Frontal cortex (tissue), 4 donors: Measurements from ENCODE around the gene SLC5A1. TPM values are rescaled to one million over a fixed set of nuclear protein-coding genes. Genes with fewer than 3 reads are reported as not detected.
"Not testable (repeated sequence)": the region's sequence is repeated elsewhere in the genome, so short reads cannot be mapped to it uniquely, and the experiment has no call there.

Source experiments
- DNase-seq, 2 donors: peaks; one replicate each; pipeline ENCODE4 v3.0.0; 2012; ENCODE audit warnings: low spot score in 2 of 2
- FAIRE-seq: peaks from 2 replicates; lab custom pipeline; 2012; peaks lifted over from hg19 to GRCh38; lab: Jason Lieb, UNC
- total RNA-seq: library from RNA; depleted of rRNA; stranded (reverse); fragments of >200 nt; gene quantifications from one replicate; pipeline ENCODE4 v1.2.3, GENCODE V29; 2014
- donor health status: control.
- donor health status: control.
- donor health status: control.

SLC5A1 gene
- total RNA-seq, 1 donor from 2014 or later = not detected

DNA sequence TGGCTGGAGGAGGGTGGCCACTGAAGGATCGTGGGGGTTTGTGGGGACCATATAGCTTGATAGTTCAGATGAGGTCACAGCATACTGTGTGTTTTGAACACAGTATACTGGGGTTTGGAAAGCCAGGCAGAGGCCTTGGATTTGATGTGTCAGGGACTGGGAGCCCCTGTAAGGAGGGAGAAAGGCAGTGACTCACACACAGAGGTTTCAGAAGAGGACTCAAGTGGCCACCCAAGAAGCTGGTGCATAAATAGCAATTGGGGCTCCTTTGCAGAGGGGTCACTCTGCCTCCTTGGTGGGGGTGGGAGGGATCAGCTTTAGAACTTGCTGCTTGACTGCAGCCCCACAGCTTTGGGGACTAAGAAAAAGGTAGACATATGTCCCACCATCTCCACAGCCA is 39.3 kb downstream of the SLC5A1 start:
- no peak for DNase-seq
- no peak for FAIRE-seq

DNA sequence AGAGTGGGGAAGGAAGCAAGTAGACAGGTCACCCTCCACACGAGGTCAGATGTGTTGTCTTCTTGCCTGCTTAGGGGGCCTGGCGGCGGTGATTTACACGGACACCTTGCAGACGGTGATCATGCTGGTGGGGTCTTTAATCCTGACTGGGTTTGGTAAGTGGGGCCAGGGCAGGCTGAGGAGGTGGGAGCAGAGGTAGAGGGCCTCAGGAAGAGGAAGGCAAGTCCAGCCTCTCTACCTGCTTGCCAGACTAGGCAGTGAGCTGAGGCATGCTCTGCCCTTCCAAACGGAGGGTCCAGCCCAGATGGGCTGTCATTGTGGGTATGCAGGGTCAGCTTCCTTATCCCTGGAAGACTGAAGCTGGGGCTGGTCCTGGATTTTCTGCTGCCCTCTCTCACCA is 39.9 kb downstream of the SLC5A1 start:
- FAIRE-seq (no peak), DNase-seq (no peak)

DNA sequence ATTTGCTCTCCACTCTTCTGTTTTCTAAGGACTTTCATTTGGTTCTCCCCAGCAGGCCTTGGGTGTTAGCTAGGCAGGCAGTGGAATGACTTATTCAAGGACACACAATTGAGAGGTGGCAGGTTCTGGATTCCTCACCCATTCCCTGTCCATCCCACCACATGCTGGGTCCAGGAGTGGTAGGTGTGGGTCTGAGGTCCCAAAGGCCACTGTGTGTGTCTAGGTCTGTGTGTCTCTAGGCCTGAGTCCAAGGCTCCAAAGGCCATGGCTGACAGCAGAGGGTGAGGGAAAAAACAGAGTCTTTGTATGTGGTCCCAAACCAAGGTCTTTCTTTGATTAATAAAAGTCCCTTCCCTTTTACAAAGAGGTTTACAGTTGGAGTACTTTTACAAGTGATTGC is 40.8 kb downstream of the SLC5A1 start:
- FAIRE-seq = no peak
- DNase-seq = no peak

DNA sequence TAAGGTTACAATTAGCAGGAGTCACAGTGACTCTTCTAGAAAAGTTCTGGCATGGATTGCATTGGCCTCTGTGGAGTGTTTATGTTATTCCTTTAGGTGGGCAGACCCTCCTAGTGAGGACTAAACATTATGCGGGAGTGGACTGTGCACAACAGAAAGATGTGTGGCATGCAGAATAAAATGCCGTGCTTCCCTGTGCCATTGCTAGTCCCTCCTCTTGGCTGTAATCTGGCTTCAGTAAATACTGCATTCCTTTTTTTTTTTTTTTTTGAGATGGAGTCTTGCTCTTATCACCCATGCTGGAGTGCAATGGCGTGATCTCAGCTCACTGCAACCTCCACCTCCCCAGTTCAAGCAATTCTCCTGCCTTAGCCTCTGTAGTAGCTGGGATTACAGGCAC is 45.0 kb downstream of the SLC5A1 start:
- FAIRE-seq (no peak), DNase-seq (no peak)

DNA sequence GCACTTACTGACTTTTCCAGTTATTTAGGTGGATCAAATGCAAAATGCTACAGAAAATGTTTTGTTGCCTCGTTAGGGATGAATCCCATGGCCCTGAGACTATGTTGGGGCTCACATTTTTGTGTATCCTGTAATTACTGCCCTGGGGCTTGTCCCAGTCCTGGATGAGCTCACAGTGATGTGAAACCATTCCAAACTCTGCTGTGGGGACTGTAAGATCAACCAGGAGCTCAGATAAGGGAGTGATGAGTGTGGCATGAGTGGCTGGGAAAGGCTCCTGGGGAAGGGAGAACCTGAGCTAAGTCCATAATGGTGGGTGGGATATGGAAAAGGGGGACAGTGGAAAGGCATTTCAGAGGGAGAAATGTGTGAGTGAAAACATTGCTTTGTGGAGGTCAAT is 54.0 kb downstream of the SLC5A1 start:
- FAIRE-seq (no peak), DNase-seq (no peak)

DNA sequence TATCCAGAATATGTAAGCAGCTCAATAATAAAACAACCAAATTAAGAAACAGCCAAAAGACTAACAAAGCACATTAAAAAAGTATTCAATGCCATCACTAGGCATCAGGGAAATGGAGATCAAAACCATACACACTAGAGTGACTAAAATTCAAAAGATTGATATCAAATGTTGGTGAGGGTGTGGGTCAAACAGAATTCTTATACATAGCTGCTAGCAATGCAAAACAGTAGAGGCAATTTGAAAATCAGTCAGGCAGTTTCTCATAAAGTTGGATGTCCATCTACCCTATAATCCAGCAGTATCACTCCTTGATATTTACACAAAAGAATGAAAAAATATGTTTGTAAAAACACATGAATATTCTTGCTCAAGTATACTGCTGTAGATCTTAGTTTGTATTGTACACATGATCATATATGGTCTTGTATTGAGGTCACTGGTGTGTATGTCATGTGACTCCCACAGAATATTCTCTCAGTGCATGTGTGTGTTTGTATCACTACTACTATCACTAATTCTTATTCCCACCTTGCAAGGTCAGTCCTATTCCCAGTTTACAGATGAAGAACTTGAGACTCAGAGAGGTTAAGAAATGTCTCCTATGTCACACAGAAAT is 54.9 kb downstream of the SLC5A1 start:
- FAIRE-seq = no peak
- DNase-seq = no peak

DNA sequence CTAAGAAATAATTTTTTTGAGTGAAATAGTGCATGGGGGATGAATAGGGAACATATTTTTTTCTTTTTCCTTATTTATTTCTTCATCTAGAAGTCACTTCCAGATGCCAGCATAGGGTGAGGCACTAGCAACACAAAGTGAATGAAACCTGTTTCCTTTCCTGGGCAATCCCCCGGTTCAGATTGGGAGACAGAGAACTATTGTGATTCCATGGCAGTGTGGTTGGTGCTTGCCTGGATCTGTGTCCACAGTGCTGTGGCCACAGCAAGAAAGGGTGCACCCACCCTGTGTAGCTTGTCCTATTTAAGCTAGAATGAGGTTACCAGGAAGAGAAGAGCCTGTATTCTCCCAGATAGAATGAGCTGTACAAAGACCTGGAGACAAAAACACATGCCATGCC is 57.6 kb downstream of the SLC5A1 start:
- FAIRE-seq (no peak), DNase-seq (no peak)

DNA sequence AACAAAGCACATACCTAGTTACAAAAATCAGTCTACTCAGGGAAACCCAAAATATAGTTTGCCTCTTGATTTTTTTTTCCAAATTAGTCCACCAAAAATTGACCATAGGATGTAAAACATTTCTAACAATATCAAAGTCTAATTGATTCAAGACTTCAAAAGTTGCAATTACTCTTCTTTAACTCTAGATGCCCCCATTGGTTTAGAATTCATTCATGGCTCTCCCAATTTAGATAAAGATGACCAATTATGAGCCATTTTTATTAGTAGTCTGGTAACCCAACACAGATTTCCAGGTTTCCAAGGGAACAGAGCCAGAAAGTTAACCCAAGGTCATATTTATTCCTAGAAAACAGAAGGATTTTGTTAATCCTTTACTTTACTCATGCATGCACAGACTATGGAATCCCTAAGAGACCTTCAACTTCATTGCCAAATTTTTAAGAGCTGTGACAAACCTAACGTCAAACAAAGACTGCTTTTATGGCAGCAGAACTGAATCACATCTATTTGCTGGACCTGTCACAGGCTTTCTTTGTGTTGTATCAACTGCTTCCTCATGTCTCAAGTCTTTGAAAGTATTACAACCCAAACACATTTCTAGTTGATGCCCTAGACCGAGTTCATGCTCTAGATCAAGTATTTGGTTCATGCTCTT is 60.7 kb downstream of the SLC5A1 start:
- FAIRE-seq = peak; percentile 13
- peak in 1 of 2 donors; percentile 32 for DNase-seq

DNA sequence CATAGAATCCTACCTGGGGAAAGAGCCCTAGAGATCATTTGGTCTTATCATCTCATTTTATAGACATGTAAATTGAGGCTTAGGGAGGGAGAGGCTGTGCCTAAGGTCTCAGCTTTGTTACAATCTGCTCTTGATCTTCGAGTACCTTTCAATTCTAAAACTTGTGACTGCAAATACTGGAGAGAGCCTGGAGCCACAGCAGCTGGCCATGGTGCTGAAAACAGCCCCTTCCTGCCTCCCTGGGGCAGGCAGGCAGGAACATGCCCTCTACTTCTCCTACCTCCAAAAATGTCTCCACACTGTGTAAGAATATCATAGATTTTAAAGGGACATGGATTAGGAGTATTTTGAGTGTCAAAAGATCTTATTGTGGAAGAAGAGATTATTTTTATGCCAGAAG is 63.9 kb downstream of the SLC5A1 start:
- DNase-seq (no peak), FAIRE-seq (no peak)

DNA sequence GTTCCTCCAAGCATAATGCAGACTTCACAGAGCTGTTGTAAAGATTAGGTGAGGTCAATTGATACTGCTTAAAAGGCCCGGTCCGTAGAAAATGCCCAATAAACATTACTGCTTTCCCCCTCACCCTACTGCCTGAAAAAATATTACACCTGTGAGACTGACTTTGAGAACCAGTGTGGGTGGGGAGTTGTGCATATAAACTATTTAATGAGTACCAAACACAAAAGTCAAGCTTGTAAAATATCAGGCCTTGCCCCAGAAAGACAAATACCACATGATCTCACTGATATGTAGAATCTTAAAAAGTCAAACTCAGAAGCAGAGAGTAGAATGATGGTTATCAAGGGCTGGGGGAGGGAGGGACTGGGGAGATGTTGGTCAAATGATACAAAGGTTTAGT is 69.3 kb downstream of the SLC5A1 start:
- FAIRE-seq = no peak
- DNase-seq = no peak

DNA sequence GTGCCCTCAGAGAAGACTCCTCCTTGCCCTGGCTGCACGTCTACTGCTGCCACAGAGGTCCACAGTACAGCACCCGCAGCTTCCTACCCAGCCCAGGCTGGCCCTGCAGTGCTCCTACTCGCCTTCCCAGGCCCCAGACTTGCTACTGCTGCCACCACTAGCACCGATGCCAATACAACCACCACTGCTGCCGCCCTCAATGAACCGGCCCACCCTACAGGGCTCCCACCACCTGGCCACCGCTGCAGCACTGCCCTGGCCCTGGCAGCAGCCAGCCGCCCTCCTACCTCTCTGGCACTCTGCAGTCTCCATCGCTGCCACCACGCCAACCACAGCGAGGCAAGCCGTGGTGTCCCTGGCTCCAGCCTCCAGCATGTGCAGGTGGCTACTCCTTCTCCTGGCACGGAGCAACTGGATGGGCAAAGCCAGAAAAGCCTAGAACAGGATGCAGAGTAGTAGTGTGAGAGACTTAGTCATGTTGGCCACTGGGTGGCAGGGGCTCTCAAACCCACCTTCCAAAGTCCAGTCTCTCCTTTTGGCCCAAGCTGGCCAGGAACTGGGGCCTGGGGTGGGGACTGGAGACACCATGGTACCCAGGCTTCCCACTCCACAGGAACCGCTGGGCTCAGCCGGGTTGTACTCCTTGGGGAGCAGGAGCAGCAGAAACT is 76.6 kb downstream of the SLC5A1 start:
- no peak for DNase-seq
- FAIRE-seq = no peak

DNA sequence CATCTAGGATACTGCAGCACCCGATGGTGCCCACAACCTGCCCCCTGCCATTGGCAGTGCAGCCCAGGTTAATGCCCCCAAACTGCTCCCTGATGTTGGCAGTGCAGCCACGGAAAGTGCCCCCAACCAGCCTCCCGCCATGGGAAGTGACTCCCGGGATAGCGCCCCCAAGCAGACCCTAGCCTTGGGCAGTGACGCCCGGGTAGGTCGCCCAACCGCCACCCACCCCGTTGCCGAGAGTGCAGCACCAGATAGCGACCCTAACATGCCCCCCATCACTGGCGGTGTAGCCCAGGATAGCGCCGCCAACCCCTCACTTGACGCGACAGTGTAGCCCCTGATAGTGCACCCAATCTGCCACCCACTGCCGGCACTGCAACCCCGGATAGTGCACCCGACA is 77.5 kb downstream of the SLC5A1 start:
- no peak for FAIRE-seq
- no peak for DNase-seq

DNA sequence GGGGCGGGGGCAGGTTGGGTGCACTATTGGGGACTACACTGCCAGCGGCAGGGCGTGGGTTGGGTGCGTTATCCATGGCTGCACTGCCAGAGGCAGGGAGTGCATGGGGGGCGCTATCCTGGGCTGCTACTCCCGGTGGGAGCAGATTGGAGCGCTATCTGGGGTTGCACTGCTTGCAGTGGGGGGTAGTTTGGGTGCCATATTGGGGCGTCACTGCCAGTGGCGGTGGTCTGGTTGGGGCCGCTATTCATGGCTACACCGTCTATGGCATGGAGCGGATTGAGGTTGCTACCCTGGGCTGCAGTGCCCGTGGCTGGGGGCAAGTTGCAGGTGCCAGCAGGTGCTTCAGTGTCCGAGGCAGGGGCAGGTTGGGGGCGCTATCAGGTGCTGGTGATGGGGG is 79.8 kb downstream of the SLC5A1 start:
- DNase-seq (no peak), FAIRE-seq (no peak)

DNA sequence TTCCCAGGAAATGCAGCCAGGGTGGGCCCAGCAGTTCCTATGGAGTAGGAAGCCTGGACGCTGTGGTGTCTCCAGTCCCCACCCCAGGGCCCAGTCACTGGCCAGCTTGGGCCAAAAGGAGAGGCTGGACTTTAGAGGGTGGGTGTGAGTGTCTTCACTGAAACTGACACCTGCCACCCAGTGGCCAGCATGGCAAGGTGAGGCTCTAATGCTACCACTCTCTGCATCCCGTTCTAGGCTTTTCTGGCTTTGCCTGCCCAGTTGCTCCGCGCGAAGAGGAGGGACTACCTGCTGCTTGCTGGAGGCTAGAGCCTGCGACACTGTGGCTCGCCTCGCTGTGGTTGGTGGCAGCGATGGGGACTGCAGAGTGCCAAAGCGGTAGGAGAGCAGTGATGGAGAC is 80.6 kb downstream of the SLC5A1 start:
- no peak for DNase-seq
- no peak for FAIRE-seq

DNA sequence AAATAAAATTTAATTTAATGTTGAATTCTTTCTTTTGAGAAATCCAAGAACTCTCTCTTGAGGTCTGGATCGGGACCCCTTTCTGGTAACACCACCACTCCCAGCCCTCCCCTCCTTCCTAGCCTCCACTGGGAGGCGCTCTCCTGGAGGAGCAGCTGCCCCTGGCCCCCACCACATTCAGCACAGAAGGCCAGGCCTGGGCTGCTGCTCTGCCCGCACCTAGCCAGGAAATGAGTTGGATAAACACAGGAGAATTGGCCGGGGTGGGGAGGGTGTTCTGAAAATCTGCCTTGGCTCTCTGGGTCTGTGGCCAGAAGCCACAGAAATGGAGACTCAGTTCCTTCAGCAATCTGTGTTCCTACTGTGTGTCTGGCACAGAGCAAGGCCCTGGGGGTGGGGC is 84.8 kb downstream of the SLC5A1 start:
- DNase-seq (no peak), FAIRE-seq (no peak)

DNA sequence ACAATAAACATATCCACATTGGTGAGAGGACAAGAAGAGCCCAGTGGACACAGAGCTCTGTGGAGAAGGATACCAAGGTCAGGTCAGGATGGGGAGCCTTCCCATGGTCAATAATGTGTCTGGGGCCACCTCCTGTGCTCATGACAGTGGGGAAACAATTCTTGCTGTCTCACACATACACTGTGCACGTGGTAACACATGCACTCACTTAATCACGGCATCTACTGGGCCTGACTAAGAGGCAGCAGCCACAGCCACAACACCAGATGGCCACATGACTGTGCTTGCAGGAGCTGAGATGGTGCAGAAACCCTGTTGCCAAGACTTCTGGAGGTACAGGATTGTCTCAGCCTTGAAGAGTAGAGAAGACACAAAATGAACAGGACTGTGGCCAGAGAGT is 87.4 kb downstream of the SLC5A1 start:
- DNase-seq (no peak), FAIRE-seq (no peak)

DNA sequence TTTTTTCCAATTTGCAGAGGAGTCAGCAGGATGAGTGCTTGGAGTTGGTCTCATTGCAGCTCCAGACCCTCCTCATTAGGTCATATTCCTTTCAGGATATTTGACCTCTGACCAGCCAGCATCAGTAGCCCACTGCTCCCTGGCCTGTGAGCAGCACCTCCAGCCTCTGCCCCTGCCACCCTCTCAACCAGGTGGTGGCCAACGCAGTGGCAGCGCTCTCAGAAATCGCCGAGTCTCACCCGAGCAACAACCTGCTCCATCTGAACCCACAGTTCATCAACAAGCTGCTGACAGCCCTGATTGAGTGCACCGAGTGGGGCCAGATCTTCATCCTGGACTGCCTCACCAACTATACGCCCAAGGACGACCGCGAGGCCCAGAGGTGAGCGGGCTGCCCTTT is 89.1 kb downstream of the SLC5A1 start:
- DNase-seq (no peak), FAIRE-seq (no peak)

DNA sequence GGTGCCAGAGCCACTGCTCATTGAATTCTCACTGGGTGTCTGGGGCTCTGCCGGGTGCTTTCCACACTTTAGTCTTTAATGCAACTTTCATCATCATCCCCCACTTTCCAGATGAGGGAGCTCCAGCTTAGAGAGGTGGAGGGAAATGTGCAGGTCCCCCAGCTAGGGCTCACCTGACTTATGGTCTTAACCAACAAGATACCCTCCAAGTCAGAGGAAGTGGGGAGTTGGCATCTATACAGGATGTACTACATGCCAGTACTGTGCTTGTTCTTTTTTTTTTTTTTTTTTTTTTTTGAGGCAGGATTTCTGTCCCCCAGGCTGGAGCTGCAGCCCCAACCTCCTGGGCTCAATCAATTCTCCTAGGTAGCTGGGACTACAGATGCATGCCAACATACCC is 89.7 kb downstream of the SLC5A1 start:
- DNase-seq = no peak
- FAIRE-seq = no peak

DNA sequence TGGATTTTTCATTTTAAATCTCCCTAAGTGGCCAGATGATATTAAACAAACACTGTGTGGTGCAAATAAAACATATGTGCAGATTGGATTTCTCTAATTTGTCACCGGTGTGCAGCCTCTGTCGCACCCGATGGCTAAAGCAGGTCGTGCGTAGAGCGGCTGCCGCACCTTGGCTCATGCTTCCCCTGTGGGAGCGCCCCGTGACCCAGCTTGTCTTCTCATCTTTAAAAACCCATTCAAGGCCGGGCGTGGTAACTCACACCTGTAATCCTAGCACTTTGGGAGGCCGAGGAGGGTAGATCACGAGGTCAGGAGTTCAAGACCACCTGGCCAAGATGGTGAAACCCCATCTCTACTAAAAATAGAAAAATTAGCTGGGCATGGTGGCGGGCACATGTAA is 91.7 kb downstream of the SLC5A1 start:
- not testable (repeated sequence) for DNase-seq, FAIRE-seq

DNA sequence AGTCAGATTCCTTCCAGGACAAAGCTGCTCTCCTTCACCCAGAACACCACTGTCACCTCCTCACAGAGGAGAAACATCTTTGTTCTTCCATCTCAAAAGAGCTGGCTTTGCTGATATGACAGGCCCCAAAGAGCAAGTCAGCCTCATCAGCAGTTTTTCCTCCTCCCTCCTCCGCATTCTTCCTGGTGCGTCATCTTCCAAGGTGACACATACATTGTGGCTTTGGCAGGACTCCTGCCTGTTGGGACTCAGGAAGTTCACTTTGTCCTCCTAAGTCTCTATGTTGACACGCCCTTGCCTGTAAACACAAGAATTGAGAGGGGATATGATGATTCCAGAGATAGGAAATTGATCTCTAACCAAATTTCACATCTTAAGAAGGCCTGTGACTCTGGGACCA is 92.9 kb downstream of the SLC5A1 start:
- FAIRE-seq, DNase-seq: not testable (repeated sequence)

DNA sequence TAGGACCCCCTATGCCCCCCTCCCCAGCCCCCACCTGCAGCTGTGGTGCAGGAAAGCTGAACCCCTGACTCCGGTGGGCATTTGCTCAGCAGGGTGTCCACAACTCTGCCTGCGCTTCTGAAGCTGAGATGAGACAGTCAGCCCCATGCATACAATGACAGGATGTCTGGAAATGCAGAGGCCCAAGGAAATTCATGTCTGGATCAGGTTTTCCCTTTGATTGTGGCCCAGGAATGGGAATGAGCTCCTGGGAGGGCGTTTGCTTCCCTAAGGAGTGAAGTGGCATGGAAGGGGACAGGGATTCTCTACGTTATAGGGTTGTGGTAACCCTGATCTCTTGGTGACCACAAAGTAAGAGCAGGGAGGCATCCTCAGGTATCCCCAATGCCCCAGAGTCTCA is 93.8 kb downstream of the SLC5A1 start:
- not testable (repeated sequence) for FAIRE-seq, DNase-seq
